C4-2B (cell line): ENCODE measurements around the gene SLC28A1.

Source experiments
- CTCF ChIP-seq: fragments of 450-650 bp; conservative IDR thresholded peaks from 2 replicates; pipeline ENCODE4 v1.5.1; 2017; ENCODE audit warnings: mild to moderate bottlenecking
- ZFX ChIP-seq: fragments of 450-650 bp; IDR thresholded peaks from 2 replicates; pipeline ENCODE4 v1.6.1; 2017

- TF ChIP-seq CTCF = no peak
- TF ChIP-seq ZFX = no peak
Measured at GRCh38 chr15:84840255-84840654, 44.2 kb upstream of the SLC28A1 start.
